ENCODE measurements around the gene PTAFR. TPM values are rescaled to one million over a fixed set of nuclear protein-coding genes. Genes with fewer than 3 reads are reported as not detected.

Gene PTAFR
- total RNA-seq, 3 donors from 2014 or later: 5.6 to 8.3 (median 6.2) TPM

GRCh38 chr1:28150125-28150780 is 26.2 kb downstream of the PTAFR start:
- intact Hi-C loops (cut with DNase I; ENCODE audit: low total_unique reads): no loop called here
- H3K36me3 ChIP-seq: no peaks in the 10 kb centered on the region
- no peaks in the 10 kb centered on the region for H3K9me3 ChIP-seq
- no peaks in the 10 kb centered on the region for H3K4me1 ChIP-seq
- H3K27ac ChIP-seq: no peak overlapping the region
- no peak overlapping the region for H3K4me3 ChIP-seq
- no peak for DNase-seq (ENCODE audit: low spot score in 2 of 2)
- TF ChIP-seq POLR2AphosphoS5 (IDR thresholded peaks at IDR 0.05): no peak
- TF ChIP-seq CTCF (IDR thresholded peaks at IDR 0.05): no peak
- TF ChIP-seq POLR2A (IDR thresholded peaks at IDR 0.05): no peak
- H3K27me3 ChIP-seq: no peaks in the 10 kb centered on the region

GRCh38 chr1:28148880-28149195 is 27.7 kb downstream of the PTAFR start:
- Histone ChIP-seq H3K9me3 (no peaks in the 10 kb centered on the region), H3K4me3 (no peak overlapping the region), H3K36me3 (no peaks in the 10 kb centered on the region), H3K27ac (no peak overlapping the region), H3K4me1 (no peaks in the 10 kb centered on the region), H3K27me3 (no peaks in the 10 kb centered on the region)
- intact Hi-C loops (cut with DNase I; ENCODE audit: low total_unique reads): no loop called here
- TF ChIP-seq POLR2A (IDR thresholded peaks at IDR 0.05) (no peak), POLR2AphosphoS5 (IDR thresholded peaks at IDR 0.05) (no peak), CTCF (IDR thresholded peaks at IDR 0.05) (no peak)
- DNase-seq (ENCODE audit: low spot score in 2 of 2): no peak

GRCh38 chr1:28147264-28148094 is 29.0 kb downstream of the PTAFR start:
- no peak for DNase-seq (ENCODE audit: low spot score in 2 of 2)

GRCh38 chr1:28145728-28146127 is 30.8 kb downstream of the PTAFR start:
- no peak overlapping the region for H3K27ac ChIP-seq
- no peaks in the 10 kb centered on the region for H3K27me3 ChIP-seq
- TF ChIP-seq POLR2AphosphoS5 (IDR thresholded peaks at IDR 0.05) (no peak), POLR2A (IDR thresholded peaks at IDR 0.05) (no peak), CTCF (IDR thresholded peaks at IDR 0.05) (no peak)
- no peaks in the 10 kb centered on the region for H3K4me1 ChIP-seq
- intact Hi-C loops (cut with DNase I; ENCODE audit: low total_unique reads): no loop called here
- H3K36me3 ChIP-seq: no peaks in the 10 kb centered on the region
- H3K4me3 ChIP-seq: no peak overlapping the region
- H3K9me3 ChIP-seq: no peaks in the 10 kb centered on the region
- DNase-seq (ENCODE audit: low spot score in 2 of 2): no peak

More at GRCh38 chr1:28147264-28148094, 29.0 kb downstream of the PTAFR start:
- Histone ChIP-seq H3K4me3 (no peak overlapping the region), H3K9me3 (no peaks in the 10 kb centered on the region), H3K4me1 (no peaks in the 10 kb centered on the region), H3K36me3 (no peaks in the 10 kb centered on the region), H3K27me3 (no peaks in the 10 kb centered on the region), H3K27ac (no peak overlapping the region)
- intact Hi-C loops (cut with DNase I; ENCODE audit: low total_unique reads): no loop called here
- TF ChIP-seq POLR2AphosphoS5 (IDR thresholded peaks at IDR 0.05) (no peak), POLR2A (IDR thresholded peaks at IDR 0.05) (no peak), CTCF (IDR thresholded peaks at IDR 0.05) (no peak)
